Heart left ventricle (tissue), 16 donors: ENCODE data around the gene CHRNG. TPM values are rescaled to one million over a fixed set of nuclear protein-coding genes. Genes with fewer than 3 reads are reported as not detected.
A peak's percentile ranks its signal among the peaks of the same experiment; 100 is the strongest.

Experiments
- ATAC-seq, 4 donors: fragments of 200-7000 bp; cut with Tn5 transposase; one replicate each; pipeline ENCODE4 v1.9.1; 2020 to 2022; ENCODE audit warnings: moderate library complexity in 4 of 4, mild to moderate bottlenecking in 3 of 4, moderate number of reproducible peaks in 1 of 4
- DNase-seq, 5 donors: peaks; one replicate each; pipeline ENCODE4 v3.0.0-alpha.2; 2020
- H3K27ac ChIP-seq, 12 donors: fragments of 200-600 bp; sonication (generic) in 4 of 12; one replicate each; pipeline versions ENCODE4 v1.5.0 to v1.8.0; 2016 to 2022; ENCODE audit warnings: mild to moderate bottlenecking in 2 of 12
- H3K27me3 ChIP-seq, 9 donors: fragments of 200-600 bp; sonication (generic) in 2 of 9; one replicate each; pipeline versions ENCODE4 v1.5.1 to v1.8.0; 2016 to 2022; ENCODE audit warnings: mild to moderate bottlenecking in 3 of 9
- H3K36me3 ChIP-seq, 9 donors: fragments of 200-600 bp; sonication (generic) in 2 of 9; one replicate each; pipeline versions ENCODE4 v1.5.0 to v1.8.0; 2018 to 2022; ENCODE audit warnings: mild to moderate bottlenecking in 2 of 9
- H3K4me1 ChIP-seq, 12 donors: fragments of 200-600 bp; sonication (generic) in 4 of 12; one replicate each; pipeline versions ENCODE4 v1.5.0 to v1.8.0; 2016 to 2022; ENCODE audit warnings: mild to moderate bottlenecking in 3 of 12
- H3K4me3 ChIP-seq, 12 donors: fragments of 200-600 bp; sonication (generic) in 4 of 12; one replicate each; pipeline versions ENCODE4 v1.5.0 to v1.8.0; 2017 to 2022; ENCODE audit warnings: mild to moderate bottlenecking in 9 of 12, moderate library complexity in 4 of 12
- H3K9me3 ChIP-seq, 12 donors: fragments of 200-600 bp; sonication (generic) in 4 of 12; one replicate each; pipeline versions ENCODE4 v1.5.0 to v1.8.0; 2016 to 2022; ENCODE audit warnings: mild to moderate bottlenecking in 1 of 12
- CTCF ChIP-seq, 12 donors: fragments of 200-600 bp; sonication (generic) in 4 of 12; IDR thresholded peaks; one replicate each; pipeline versions ENCODE4 v1.5.0 to v1.8.0; 2018 to 2022; ENCODE audit warnings: antibody characterized with exemption in 12 of 12, mild to moderate bottlenecking in 5 of 12
- POLR2A ChIP-seq, 2 donors: fragments of 450-650 bp; IDR thresholded peaks; one replicate each; pipeline ENCODE4 v1.6.1; 2017; ENCODE audit warnings: antibody characterized with exemption in 2 of 2, mild to moderate bottlenecking in 2 of 2, moderate library complexity in 2 of 2
- WGBS, 4 donors: extraction: QIAGEN DNeasy Blood & Tissue Kit in 2 of 4; methylation state at CpG; one replicate each; pipeline versions ENCODE4 v1.1.5 to v1.1.7; 2013 to 2018; 5-methylcytosine and 5-hydroxymethylcytosine counted together
- intact Hi-C, 10 donors: fragments of 100-400 bp; cut with DNase I; formaldehyde crosslinking; loops; one replicate each; pipeline versions ENCODE4 v1.11.1 to v1.14.2; 2022
- polyA plus RNA-seq, 2 donors: library from polyadenylated mRNA; stranded (reverse); fragments of 200-250 nt; gene quantifications; one replicate each; pipeline ENCODE4 v1.2.3, GENCODE V29; 2013
- total RNA-seq, 9 donors: library from RNA; depleted of rRNA in 2 of 9; stranded (reverse); fragments of >200 nt in 2 of 9; fragmentation: NEBNext Ultra II Directional in 3 of 9; extraction: Animal tissue kit (Norgen Biotek cat#: 25700) in 3 of 9; gene quantifications; one replicate each; pipeline versions ENCODE4 v1.1.0 to v1.2.4, GENCODE V29; 2016 to 2023
- donor health status: ischemic (EF 13 %, LVEDD 7.1; RV severe dilation, severe dysfunction).
- donor health status: healthy with polysubstance abuse.
- donor health status: DM: no; HTN: yes; CAD: no.
- donor health status: DM: no; HTN: no; CAD: no.
- donor health status: ischemic (EF 25% LVEDD 6.9; RV normal size, moderate dysfunction).
- donor health status: ischemic (EF 25% LVEDD 5.7; RV mildly dilated, moderate dysfunction).
- donor health status: healthy.
- donor health status: DM: yes; HTN: yes; CAD: no.
- donor health status: ischemic (EF 35%, LVEDD 5.7; RV mildly dilated, moderate dysfunction).
- donor health status: nonischemic (EF 11% LVEDD 7.7; RV severe dilation, severe dysfunction).
- donor health status: DM: yes; HTN: yes; CAD: no.
- donor health status: PGD.
- donor health status: ischemic (EF 29% LVEDD 5.4; RV normal size, mild dysfunction).
- donor health status: nonischemic (EF 23%, LVEDD 6.1; RV moderate dilation, normal function).

CHRNG gene
- total and polyA plus RNA-seq, 11 donors, result not detected

GRCh38 chr2:232528746-232529460, 10.6 kb upstream of the CHRNG start:
- Histone ChIP-seq H3K27ac (no peak overlapping the region), H3K4me3 (no peak overlapping the region), H3K27me3 (peaks cover 4 to 21% (median 11%) of the 10 kb centered on the region in 9 donors), H3K36me3 (no peaks in the 10 kb centered on the region), H3K9me3 (no peaks in the 10 kb centered on the region), H3K4me1 (peaks cover 0 to 22% (median 9%) of the 10 kb centered on the region in 12 donors)
- 76 to 84% (median 78%) methylated on average over 8 to 11 of the region's 11 CpGs for WGBS, 4 donors
- TF ChIP-seq CTCF (IDR thresholded peaks at IDR 0.05) (no peak), POLR2A (IDR thresholded peaks at IDR 0.05) (no peak)
- intact Hi-C loops, result loop anchor here in 4 of 10 donors (10.0 kb wide), 1 partner anchor 624 kb away; no protein-coding TSS in a partner anchor
- peak in 2 of 5 donors; percentile 16 to 42 for DNase-seq
- ATAC-seq, result no peak

- ATAC-seq (no peak), DNase-seq (peak in 2 of 5 donors; percentile 19 to 40)
- Histone ChIP-seq H3K36me3 (no peaks in the 10 kb centered on the region), H3K4me3 (no peak overlapping the region), H3K9me3 (no peaks in the 10 kb centered on the region), H3K27me3 (peaks cover 0 to 10% (median 3%) of the 10 kb centered on the region in 9 donors), H3K27ac (no peak overlapping the region), H3K4me1 (peaks cover 0 to 11% (median 5%) of the 10 kb centered on the region in 12 donors)
- intact Hi-C loops, result loop anchor here in 4 of 10 donors (10.0 kb wide), 1 partner anchor 625 kb away; no protein-coding TSS in a partner anchor
- TF ChIP-seq POLR2A (IDR thresholded peaks at IDR 0.05) (no peak), CTCF (IDR thresholded peaks at IDR 0.05) (no peak)
- WGBS, 4 donors, result 82 to 91% (median 89%) methylated on average over 16 to 17 of the region's 17 CpGs
These were observed 9.5 kb upstream of the CHRNG start for GRCh38 chr2:232529806-232530547.

- H3K27ac ChIP-seq, result no peak overlapping the region
- no peak overlapping the region for H3K4me3 ChIP-seq
- peaks cover 0 to 4% (median under 1%) of the 10 kb centered on the region in 9 donors for H3K27me3 ChIP-seq
- no peaks in the 10 kb centered on the region for H3K9me3 ChIP-seq
- peaks cover 0 to 3% (median 0%) of the 10 kb centered on the region in 12 donors for H3K4me1 ChIP-seq
- 76 to 87% (median 84%) methylated on average over 8 to 9 of the region's 9 CpGs for WGBS, 4 donors
- intact Hi-C loops, result no loop called here
- H3K36me3 ChIP-seq, result no peaks in the 10 kb centered on the region
- TF ChIP-seq CTCF (IDR thresholded peaks at IDR 0.05), result no peak
- no peak for TF ChIP-seq POLR2A (IDR thresholded peaks at IDR 0.05)
- DNase-seq (peak in 2 of 5 donors; percentile 10 to 55), ATAC-seq (no peak)
These were observed 8.7 kb upstream of the CHRNG start for GRCh38 chr2:232530626-232531260.
